ENCODE results near the gene SLC5A12. TPM values are rescaled to one million over a fixed set of nuclear protein-coding genes. Genes with fewer than 3 reads are reported as not detected.

The SLC5A12 gene
- polyA plus RNA-seq (not detected in 2 replicates), polyA minus RNA-seq (not detected in 2 replicates)

DNA sequence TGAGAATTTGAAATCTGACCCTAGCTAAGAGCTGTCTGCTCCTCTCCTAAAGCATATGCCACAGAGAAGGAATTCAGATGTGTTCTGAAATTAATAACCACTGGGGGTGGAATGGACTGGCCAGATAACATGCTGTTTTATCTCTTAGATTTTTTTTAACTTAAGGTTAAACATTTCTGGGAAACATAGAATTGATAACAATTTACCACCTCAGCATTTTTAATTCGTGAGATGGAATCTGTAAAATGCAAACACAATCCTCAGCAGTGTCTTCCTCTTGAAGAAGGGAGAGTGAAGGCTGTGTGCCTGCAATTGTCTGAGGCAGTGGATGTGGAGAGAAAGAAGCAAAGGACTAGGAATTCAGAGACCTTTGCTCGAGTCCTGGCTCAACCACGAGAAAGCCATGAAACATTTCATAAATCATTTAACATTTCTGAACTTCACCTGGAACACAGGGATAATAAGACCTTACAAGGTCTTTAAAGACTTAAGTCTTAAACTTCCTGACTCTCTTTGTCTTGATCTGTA is at the start of gene SLC5A12:
TSS of gene SLC5A12 (minus strand) at position 113 of the 528 bp plus-strand sequence. CDS start 346 bp downstream, outside the sequence.
- Histone ChIP-seq H4K20me1 (ENCODE audit: insufficient read depth) (no peaks in the 10 kb centered on the region), H3F3A (ENCODE audit: insufficient read depth, low read length, poor library complexity, severe bottlenecking) (no peaks in the 10 kb centered on the region), H3K9me3 (ENCODE audit: low read length) (no peaks in the 10 kb centered on the region), H3K4me3 (ENCODE audit: low read length) (no peak within 1 kb of the TSS), H2AFZ (ENCODE audit: low read depth, low read length) (no peak within 1 kb of the TSS), H3K27me3 (ENCODE audit: insufficient read depth, low read depth, low read length) (no peaks in the 10 kb centered on the region), H3K36me3 (ENCODE audit: insufficient read depth, low read length) (no peaks in the 10 kb centered on the region), H3K27ac (ENCODE audit: low read length) (no peak within 1 kb of the TSS), H3K9me2 (ENCODE audit: insufficient read depth, low read length) (no peaks in the 10 kb centered on the region), H3K4me2 (ENCODE audit: low read length) (no peak within 1 kb of the TSS), H3K9ac (ENCODE audit: low read length) (no peak within 1 kb of the TSS), H3K79me2 (replicated peaks; ENCODE audit: insufficient read depth, low read length) (no peaks in the 10 kb centered on the region)
- TF ChIP-seq TAF1 (IDR thresholded peaks at IDR 0.05; ENCODE audit: low read depth): no peak
- no peak for TF ChIP-seq POLR2AphosphoS5 (IDR thresholded peaks at IDR 0.05)
- TF ChIP-seq EZH2 (IDR thresholded peaks at IDR 0.05; ENCODE audit: borderline replicate concordance, insufficient read depth, low read length, poor library complexity, severe bottlenecking): no peak
- TF ChIP-seq RAD21 (conservative IDR thresholded peaks at IDR 0.05): no peak
- no peak for TF ChIP-seq CTCF (IDR thresholded peaks at IDR 0.05; ENCODE audit: poor library complexity, severe bottlenecking)
- TF ChIP-seq SMC3 (conservative IDR thresholded peaks at IDR 0.05; ENCODE audit: poor library complexity): no peak
- TF ChIP-seq, protein P1, sequence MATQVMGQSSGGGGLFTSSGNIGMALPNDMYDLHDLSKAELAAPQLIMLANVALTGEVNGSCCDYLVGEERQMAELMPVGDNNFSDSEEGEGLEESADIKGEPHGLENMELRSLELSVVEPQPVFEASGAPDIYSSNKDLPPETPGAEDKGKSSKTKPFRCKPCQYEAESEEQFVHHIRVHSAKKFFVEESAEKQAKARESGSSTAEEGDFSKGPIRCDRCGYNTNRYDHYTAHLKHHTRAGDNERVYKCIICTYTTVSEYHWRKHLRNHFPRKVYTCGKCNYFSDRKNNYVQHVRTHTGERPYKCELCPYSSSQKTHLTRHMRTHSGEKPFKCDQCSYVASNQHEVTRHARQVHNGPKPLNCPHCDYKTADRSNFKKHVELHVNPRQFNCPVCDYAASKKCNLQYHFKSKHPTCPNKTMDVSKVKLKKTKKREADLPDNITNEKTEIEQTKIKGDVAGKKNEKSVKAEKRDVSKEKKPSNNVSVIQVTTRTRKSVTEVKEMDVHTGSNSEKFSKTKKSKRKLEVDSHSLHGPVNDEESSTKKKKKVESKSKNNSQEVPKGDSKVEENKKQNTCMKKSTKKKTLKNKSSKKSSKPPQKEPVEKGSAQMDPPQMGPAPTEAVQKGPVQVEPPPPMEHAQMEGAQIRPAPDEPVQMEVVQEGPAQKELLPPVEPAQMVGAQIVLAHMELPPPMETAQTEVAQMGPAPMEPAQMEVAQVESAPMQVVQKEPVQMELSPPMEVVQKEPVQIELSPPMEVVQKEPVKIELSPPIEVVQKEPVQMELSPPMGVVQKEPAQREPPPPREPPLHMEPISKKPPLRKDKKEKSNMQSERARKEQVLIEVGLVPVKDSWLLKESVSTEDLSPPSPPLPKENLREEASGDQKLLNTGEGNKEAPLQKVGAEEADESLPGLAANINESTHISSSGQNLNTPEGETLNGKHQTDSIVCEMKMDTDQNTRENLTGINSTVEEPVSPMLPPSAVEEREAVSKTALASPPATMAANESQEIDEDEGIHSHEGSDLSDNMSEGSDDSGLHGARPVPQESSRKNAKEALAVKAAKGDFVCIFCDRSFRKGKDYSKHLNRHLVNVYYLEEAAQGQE (IDR thresholded peaks at IDR 0.05; ENCODE audit: borderline replicate concordance): no peak
- TF ChIP-seq MXI1 (conservative IDR thresholded peaks at IDR 0.05; ENCODE audit: poor library complexity, severe bottlenecking): no peak
- no peak for TF ChIP-seq EP300 (conservative IDR thresholded peaks at IDR 0.05; ENCODE audit: poor library complexity, severe bottlenecking)

DNA sequence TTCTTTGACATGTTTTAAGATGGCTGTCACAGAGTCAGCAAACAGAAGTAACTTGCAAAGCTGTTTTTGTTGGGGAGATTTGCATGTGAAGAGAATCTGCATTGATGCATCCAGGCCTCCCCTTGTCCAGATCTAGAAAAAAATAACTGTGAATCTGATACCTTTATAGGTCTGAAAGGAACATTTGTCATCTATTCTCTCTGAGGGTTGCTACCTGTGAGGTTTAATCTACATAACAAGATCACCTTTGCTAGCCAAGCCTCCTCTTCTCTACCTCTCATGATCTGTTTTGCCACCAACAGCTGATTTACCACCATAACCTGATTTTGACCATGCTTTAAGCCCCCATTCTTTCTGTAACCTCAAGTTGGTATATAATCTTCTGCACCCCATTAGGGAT is 47.2 kb upstream of the SLC5A12 start:
- Histone ChIP-seq H3F3A (ENCODE audit: insufficient read depth, low read length, poor library complexity, severe bottlenecking) (no peaks in the 10 kb centered on the region), H3K27me3 (ENCODE audit: insufficient read depth, low read depth, low read length) (no peaks in the 10 kb centered on the region), H3K9me2 (ENCODE audit: insufficient read depth, low read length) (no peaks in the 10 kb centered on the region), H2AFZ (ENCODE audit: low read depth, low read length) (no peak overlapping the region), H3K9ac (ENCODE audit: low read length) (no peak overlapping the region), H3K9me3 (ENCODE audit: low read length) (no peaks in the 10 kb centered on the region), H4K20me1 (ENCODE audit: insufficient read depth) (no peaks in the 10 kb centered on the region), H3K4me2 (ENCODE audit: low read length) (no peak overlapping the region), H3K79me2 (replicated peaks; ENCODE audit: insufficient read depth, low read length) (no peaks in the 10 kb centered on the region), H3K36me3 (ENCODE audit: insufficient read depth, low read length) (no peaks in the 10 kb centered on the region), H3K4me3 (ENCODE audit: low read length) (no peak overlapping the region), H3K27ac (ENCODE audit: low read length) (no peak overlapping the region)
- TF ChIP-seq RAD21 (conservative IDR thresholded peaks at IDR 0.05): no peak
- TF ChIP-seq SMC3 (conservative IDR thresholded peaks at IDR 0.05; ENCODE audit: poor library complexity): no peak
- TF ChIP-seq EP300 (conservative IDR thresholded peaks at IDR 0.05; ENCODE audit: poor library complexity, severe bottlenecking): no peak
- TF ChIP-seq CTCF (IDR thresholded peaks at IDR 0.05; ENCODE audit: poor library complexity, severe bottlenecking): no peak
- TF ChIP-seq, protein P1 (IDR thresholded peaks at IDR 0.05; ENCODE audit: borderline replicate concordance): no peak
- TF ChIP-seq POLR2AphosphoS5 (IDR thresholded peaks at IDR 0.05): no peak
- no peak for TF ChIP-seq EZH2 (IDR thresholded peaks at IDR 0.05; ENCODE audit: borderline replicate concordance, insufficient read depth, low read length, poor library complexity, severe bottlenecking)
- no peak for TF ChIP-seq TAF1 (IDR thresholded peaks at IDR 0.05; ENCODE audit: low read depth)

Data from neural cell (in vitro differentiated cells).